GM18909 (cell line): ENCODE data around the gene PIGBOS1.

Source experiments
- ATAC-seq: cut with Tn5 transposase; IDR thresholded peaks from one replicate; pipeline ENCODE4 v1.9.1; 2021; ENCODE audit warnings: mild to moderate bottlenecking; ENCODE audit not compliant: unreplicated experiment, poor library complexity

Gene PIGBOS1

DNA sequence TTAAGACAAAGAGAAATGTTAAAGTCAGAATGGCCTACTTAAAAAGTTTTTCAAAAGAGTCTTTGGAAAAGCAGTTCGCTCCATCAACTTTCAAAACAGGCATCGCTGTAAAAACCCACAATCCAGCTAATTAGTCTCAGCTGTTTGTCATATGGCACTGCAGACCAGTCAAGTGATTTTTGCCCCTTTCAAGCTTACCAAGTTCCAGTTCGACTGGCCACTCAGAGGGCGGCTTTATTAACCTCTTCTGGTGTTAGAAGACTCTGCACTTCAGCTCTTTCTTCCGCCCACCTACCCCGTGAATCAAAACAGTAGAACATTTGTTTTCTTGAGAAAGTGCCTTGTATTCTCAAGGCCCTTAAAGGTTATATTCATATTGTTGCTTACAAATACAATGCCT, 48.6 kb downstream of the PIGBOS1 start:
- no peak for ATAC-seq

DNA sequence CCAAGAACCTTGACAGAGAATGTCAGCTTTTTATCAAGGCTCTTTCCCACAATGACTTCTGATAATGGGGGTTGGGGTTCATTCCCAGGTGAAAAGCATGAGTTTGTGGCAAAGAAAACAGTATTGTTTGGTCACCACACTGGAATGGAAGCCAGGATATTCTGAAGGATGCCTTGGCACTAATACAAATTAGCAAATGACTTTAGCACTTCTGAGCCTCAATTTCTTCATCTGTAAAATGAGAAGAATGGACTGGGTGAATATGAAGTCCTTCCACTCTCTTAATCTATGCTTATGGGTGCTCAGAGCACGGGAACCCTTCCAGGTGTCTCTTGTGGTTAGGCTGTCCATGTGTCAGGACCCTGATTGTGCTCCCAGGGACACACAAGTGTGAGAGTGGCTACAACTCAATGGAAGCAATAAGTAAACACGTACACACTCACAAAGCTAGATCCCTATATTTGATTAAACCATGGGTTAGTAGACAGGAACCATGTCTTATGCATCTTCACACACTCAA, 50.7 kb downstream of the PIGBOS1 start:
- ATAC-seq = no peak

DNA sequence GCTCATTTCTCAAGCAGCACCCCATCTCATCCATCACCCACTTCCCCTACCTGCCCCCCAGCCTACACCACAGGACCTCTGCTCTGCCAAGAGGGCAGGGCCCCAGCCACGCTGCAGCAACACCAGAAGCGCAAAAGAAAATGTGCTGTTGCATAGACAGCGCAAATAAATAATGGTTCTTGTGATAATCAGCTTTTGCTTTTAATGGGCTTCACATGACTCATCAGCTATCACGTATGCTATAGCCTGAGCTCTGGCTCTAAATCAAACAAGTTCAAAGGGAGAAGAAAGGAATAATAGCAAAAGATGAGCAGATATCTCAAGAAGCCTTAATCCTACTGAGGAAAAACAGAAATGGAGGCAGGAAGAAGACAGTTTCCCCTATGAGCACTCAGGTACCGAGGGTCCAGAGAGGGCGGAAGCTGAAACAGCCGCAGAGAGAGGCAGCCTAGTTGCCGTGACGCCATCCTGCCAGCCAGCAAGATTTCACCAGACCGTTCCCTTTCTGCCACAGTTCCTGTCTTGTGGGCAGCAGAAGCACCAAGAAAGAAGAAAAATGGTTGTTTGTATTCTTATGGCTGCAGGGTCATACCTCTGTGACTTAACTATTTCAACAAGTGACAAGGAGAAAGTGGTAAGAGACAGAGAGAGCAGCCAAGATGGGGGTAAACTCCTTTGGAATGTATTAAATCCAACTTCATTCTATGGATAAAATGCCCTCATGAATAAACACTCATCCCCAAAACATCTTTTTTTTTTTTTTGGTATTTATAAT, 51.3 kb downstream of the PIGBOS1 start:
- ATAC-seq = peak; percentile 99
